Small intestine (tissue), 7 donors: ENCODE results near the gene RIPOR3. TPM values are rescaled to one million over a fixed set of nuclear protein-coding genes. Genes with fewer than 3 reads are reported as not detected.
A peak's percentile ranks its signal among the peaks of the same experiment; 100 is the strongest.
"Not testable (repeated sequence)": the region's sequence is repeated elsewhere in the genome, so short reads cannot be mapped to it uniquely, and the experiment has no call there.

Source experiments
- DNase-seq, 2 donors: peaks; one replicate each; pipeline versions ENCODE4 v3.0.0 to v3.0.0-alpha.2; 2013
- FAIRE-seq: peaks from 2 replicates; lab custom pipeline; 2012; peaks lifted over from hg19 to GRCh38; lab: Jason Lieb, UNC
- H3K27ac ChIP-seq, 3 donors: one replicate each; pipeline ENCODE4 v1.5.1; 2013; ENCODE audit warnings: low read length in 2 of 3, mild to moderate bottlenecking in 2 of 3, control low read depth in 1 of 3, inconsistent platforms in 1 of 3, low read depth in 1 of 3, moderate library complexity in 1 of 3
- H3K27me3 ChIP-seq, 3 donors: one replicate each; pipeline ENCODE4 v1.6.1; 2013; ENCODE audit warnings: low read length in 3 of 3, inconsistent platforms in 1 of 3; ENCODE audit not compliant: control insufficient read depth in 3 of 3, insufficient read depth in 3 of 3
- H3K36me3 ChIP-seq, 3 donors: one replicate each; pipeline ENCODE4 v1.6.1; 2013; ENCODE audit warnings: low read length in 3 of 3, inconsistent platforms in 1 of 3, low read depth in 1 of 3, mild to moderate bottlenecking in 1 of 3, moderate library complexity in 1 of 3; ENCODE audit not compliant: control insufficient read depth in 3 of 3, insufficient read depth in 2 of 3
- H3K4me1 ChIP-seq, 3 donors: one replicate each; pipeline ENCODE4 v1.6.1; 2013; ENCODE audit warnings: low read length in 2 of 3, inconsistent platforms in 1 of 3, low read depth in 1 of 3, mild to moderate bottlenecking in 1 of 3, moderate library complexity in 1 of 3; ENCODE audit not compliant: control insufficient read depth in 3 of 3, insufficient read depth in 2 of 3
- H3K4me3 ChIP-seq, 3 donors: one replicate each; pipeline ENCODE4 v1.5.1; 2013; ENCODE audit warnings: low read length in 3 of 3, control low read depth in 1 of 3, inconsistent platforms in 1 of 3, low read depth in 1 of 3, mild to moderate bottlenecking in 1 of 3, moderate library complexity in 1 of 3
- H3K9me3 ChIP-seq, 2 donors: one replicate each; pipeline ENCODE4 v1.6.1; 2013; ENCODE audit warnings: low read depth in 1 of 2, low read length in 1 of 2; ENCODE audit not compliant: control insufficient read depth in 2 of 2, insufficient read depth in 1 of 2
- WGBS, 3 donors: extraction: QIAGEN DNeasy Blood & Tissue Kit; methylation state at CpG; one replicate each; pipeline ENCODE4 v1.1.7; 2013; 5-methylcytosine and 5-hydroxymethylcytosine counted together
- polyA plus RNA-seq, 4 donors: library from polyadenylated mRNA; stranded (reverse) in 3 of 4; unstranded in 1 of 4; fragments of 200-250 nt in 3 of 4; fragments of 120-200 nt in 1 of 4; gene quantifications; one replicate each; pipeline versions ENCODE4 v1.2.1 to v1.2.3, GENCODE V29; 2013
- donor health status: healthy with polysubstance abuse.
- donor health status: control.
- donor health status: control.
- donor health status: Bipolar disorder and iron deficiency.
- donor health status: healthy.

The RIPOR3 gene
- polyA plus RNA-seq, 4 donors, result 0.22 to 10.9 (median 3.2) TPM

DNA sequence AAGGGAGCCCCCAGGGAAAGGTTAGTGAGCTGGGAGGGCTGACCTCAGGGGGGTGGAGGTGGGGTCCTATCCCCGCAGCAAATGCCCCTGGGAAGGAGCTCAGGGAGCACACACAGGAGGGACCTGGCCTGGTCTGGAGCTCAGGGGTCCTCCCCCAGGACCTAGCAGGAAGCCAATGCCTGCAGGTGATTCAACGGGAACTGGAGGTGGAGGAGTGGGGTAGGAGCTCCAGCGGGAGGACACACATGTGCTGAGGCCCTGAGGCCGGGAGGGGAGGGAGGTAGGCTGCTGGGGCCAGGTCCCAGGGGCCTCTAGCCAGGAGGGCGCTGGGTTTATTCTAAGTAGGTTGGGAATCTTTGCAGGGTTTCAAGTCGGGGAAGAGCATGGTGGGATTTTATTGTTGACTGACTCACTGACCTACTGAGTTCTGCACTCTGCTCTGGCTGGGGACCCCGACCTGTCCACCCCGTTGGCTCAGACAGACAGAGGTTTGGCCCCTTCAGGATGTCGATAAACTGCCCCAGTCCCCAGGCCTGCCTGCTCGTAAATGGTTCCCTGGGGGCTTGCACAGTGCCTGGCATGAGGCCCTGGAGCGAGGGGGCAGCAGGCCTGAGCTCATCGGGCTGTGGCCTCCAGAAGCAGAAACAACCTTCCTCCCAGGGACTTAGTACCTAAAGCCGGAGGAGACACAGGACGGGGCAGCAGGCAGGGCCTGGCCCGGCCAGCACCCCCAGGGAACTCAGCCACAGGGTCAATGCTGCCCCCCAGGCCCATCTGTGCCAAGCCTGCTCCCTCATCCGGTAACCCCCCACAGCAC lies 62.3 kb downstream of the RIPOR3 start:
- H3K27me3 ChIP-seq, result no peaks in the 10 kb centered on the region
- H3K4me3 ChIP-seq, result no peak overlapping the region
- no peak for FAIRE-seq
- no peak for DNase-seq
- peaks cover 0 to 3% (median 0%) of the 10 kb centered on the region in 3 donors for H3K4me1 ChIP-seq
- H3K36me3 ChIP-seq, result no peaks in the 10 kb centered on the region
- no peak overlapping the region for H3K27ac ChIP-seq
- WGBS, 3 donors, result 84 to 88% (median 85%) methylated on average over 15 to 16 of the region's 16 CpGs
- no peaks in the 10 kb centered on the region for H3K9me3 ChIP-seq

DNA sequence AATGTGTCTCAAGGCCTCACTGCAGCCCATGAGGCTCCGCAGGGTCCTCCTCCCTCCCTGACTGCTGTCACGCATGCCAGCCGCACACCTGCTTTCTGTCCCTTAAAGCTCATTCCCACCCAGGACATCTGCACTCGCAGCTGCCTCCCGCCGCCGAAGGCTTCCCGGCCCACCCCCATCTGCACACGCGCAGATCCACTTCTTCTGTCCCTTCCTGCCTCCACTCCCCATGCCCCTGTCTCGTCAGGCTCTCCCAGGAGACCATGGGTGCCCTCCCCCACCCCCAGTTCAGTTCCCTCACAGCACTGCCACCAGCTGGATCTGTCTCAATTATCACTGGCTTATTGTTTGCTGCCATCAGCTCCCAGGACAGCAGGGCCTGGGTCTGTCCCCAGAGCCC lies 63.0 kb downstream of the RIPOR3 start:
- H3K27ac ChIP-seq, result no peak overlapping the region
- no peak for DNase-seq
- H3K36me3 ChIP-seq, result no peaks in the 10 kb centered on the region
- FAIRE-seq, result no peak
- no peak overlapping the region for H3K4me3 ChIP-seq
- 69 to 75% (median 70%) methylated on average over 11 of the region's 11 CpGs for WGBS, 3 donors
- no peaks in the 10 kb centered on the region for H3K9me3 ChIP-seq
- H3K4me1 ChIP-seq, result peaks cover 0 to 3% (median 0%) of the 10 kb centered on the region in 3 donors
- H3K27me3 ChIP-seq, result no peaks in the 10 kb centered on the region

DNA sequence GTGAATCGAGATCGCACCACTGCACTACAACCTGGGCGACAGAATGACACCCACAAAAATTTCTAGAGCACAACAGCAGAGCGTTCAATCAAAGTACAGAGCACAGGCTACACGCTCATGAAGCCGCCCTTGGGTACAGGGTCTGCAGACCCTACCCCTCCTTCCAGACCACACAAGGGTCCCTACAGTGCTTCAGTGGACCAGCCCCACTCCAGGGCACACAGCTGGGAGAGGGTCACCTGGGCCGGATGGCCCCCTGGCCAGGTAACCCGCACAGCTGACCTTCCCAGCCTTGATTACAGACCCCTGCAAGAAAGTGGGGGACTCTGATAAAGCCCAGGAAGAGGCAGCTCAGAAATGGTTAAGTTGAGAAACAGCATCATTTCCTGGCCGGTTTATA lies 63.6 kb downstream of the RIPOR3 start:
- Histone ChIP-seq H3K27me3 (no peaks in the 10 kb centered on the region), H3K4me3 (no peak overlapping the region), H3K27ac (no peak overlapping the region), H3K36me3 (no peaks in the 10 kb centered on the region), H3K4me1 (peaks cover 0 to 3% (median 0%) of the 10 kb centered on the region in 3 donors), H3K9me3 (no peaks in the 10 kb centered on the region)
- WGBS, 3 donors, result 84 to 85% (median 85%) methylated on average over 9 of the region's 9 CpGs
- DNase-seq, result no peak
- no peak for FAIRE-seq

DNA sequence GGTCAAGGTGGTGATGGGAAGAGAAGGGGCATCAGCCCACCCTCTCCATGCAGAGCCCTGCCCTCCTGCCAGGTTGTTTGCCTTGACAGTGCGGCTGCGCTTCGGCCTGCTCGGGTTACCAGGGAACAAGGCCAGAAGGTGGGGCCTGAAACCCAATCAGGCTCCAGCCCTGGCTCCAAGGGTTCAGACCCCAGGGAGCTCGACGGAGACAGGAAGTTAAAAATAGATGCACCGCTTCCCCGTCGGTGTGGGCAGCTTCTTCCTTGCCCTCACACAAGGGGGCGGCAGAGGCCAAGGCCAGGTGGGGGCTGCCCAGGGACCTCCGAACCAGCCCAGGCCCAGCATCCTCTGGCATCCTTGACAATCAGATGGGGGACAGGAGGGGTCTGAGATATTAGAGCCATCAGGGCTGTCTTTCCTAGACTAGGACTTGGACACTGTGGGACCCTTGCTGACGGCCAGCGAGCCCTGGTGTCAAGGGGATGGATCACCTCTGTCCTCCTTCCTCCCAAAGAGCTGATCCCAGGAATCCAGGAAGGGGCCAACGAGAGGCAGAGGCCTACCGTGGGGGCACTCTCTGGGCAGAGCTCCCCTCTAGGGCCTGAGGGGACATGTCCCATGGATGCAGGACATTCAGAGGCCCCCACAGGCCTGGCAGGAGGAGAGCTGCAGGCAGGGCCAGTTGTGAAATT lies 65.2 kb downstream of the RIPOR3 start:
- WGBS, 3 donors, result 45 to 58% (median 47%) methylated on average over 15 of the region's 15 CpGs
- H3K4me3 ChIP-seq, result no peak overlapping the region
- DNase-seq, result peak; percentile 18 to 48

DNA sequence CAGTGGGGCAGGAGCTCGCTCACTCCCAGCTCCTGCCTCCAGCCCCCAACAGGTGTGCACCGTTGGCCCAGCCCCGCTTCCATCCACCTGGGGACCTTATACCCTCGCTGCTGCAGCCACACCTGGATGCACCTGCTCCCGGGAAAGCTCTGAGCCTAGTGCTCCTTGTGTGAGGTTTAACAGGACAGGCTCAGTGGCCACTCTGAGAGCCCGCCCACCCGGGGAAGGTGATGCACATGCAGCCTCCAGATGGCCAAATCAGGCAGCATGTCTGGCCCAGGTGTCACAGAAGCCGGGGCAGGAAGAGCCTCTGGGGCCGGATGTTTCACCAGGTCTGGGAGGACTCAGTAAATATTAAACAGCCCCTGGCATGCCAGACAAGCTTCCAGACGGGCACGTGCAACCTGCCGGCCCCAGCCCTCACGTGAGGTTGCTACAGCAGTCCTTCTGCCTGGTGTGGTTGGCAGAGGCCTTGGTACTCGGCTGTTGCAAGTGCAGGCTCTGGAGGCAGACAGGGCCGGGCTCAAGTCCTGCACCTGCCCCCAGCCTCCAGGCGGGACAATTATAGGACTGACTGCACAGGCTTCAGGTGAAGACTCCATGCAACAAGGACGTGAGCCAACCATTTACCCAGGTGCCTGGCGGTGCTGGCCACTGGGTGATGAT lies 66.9 kb downstream of the RIPOR3 start:
- Histone ChIP-seq H3K4me1 (peaks cover 0 to 3% (median 0%) of the 10 kb centered on the region in 3 donors), H3K27me3 (no peaks in the 10 kb centered on the region), H3K4me3 (no peak overlapping the region), H3K36me3 (no peaks in the 10 kb centered on the region), H3K27ac (no peak overlapping the region), H3K9me3 (peaks cover 0 to 11% of the 10 kb centered on the region in 2 donors)
- DNase-seq (peak in 1 of 2 donors; percentile 11), FAIRE-seq (no peak)
- WGBS, 3 donors, result 26 to 69% (median 36%) methylated on average over 18 of the region's 18 CpGs

More for the DNA sequence above, 65.2 kb downstream of the RIPOR3 start:
- H3K27me3 ChIP-seq, result no peaks in the 10 kb centered on the region
- H3K36me3 ChIP-seq, result no peaks in the 10 kb centered on the region
- FAIRE-seq, result no peak
- H3K4me1 ChIP-seq, result peaks cover 0 to 3% (median 0%) of the 10 kb centered on the region in 3 donors
- peaks cover 0 to 5% of the 10 kb centered on the region in 2 donors for H3K9me3 ChIP-seq
- no peak overlapping the region for H3K27ac ChIP-seq

GRCh38 chr20:50621068-50621665 lies 70.2 kb downstream of the RIPOR3 start:
- DNase-seq (no peak), FAIRE-seq (no peak)
- Histone ChIP-seq H3K36me3 (no peaks in the 10 kb centered on the region), H3K4me3 (no peak overlapping the region), H3K4me1 (peaks cover 0 to 3% (median 0%) of the 10 kb centered on the region in 3 donors), H3K9me3 (peaks cover 0 to 11% of the 10 kb centered on the region in 2 donors), H3K27ac (no peak overlapping the region), H3K27me3 (no peaks in the 10 kb centered on the region)
- 73 to 91% (median 90%) methylated on average over 4 of the region's 4 CpGs for WGBS, 3 donors

- H3K9me3 ChIP-seq, result peaks cover 0 to 11% of the 10 kb centered on the region in 2 donors
- H3K4me1 ChIP-seq, H3K27me3 ChIP-seq, H3K27ac ChIP-seq, DNase-seq, H3K36me3 ChIP-seq, FAIRE-seq, H3K4me3 ChIP-seq: not testable (repeated sequence)
- 93 to 96% (median 95%) methylated on average over 9 of the region's 9 CpGs for WGBS, 3 donors
These were observed 70.9 kb downstream of the RIPOR3 start for GRCh38 chr20:50620459-50620858.

GRCh38 chr20:50618537-50618936 lies 72.8 kb downstream of the RIPOR3 start:
- Histone ChIP-seq H3K36me3 (no peaks in the 10 kb centered on the region), H3K9me3 (peaks cover 0 to 11% of the 10 kb centered on the region in 2 donors), H3K27me3 (no peaks in the 10 kb centered on the region), H3K4me1 (no peaks in the 10 kb centered on the region), H3K4me3 (no peak overlapping the region), H3K27ac (no peak overlapping the region)
- FAIRE-seq (no peak), DNase-seq (no peak)
- WGBS, 3 donors, result 93 to 100% (median 100%) methylated on average over 1 of the region's 1 CpG
